GM18526 (cell line): Measurements from ENCODE around the gene PARVA.

Experiments
- POLR2A ChIP-seq: IDR thresholded peaks from 3 replicates; pipeline ENCODE4 v1.6.1; 2011; ENCODE audit not compliant: insufficient read length; ENCODE audit errors: extremely low read depth

PARVA gene

DNA sequence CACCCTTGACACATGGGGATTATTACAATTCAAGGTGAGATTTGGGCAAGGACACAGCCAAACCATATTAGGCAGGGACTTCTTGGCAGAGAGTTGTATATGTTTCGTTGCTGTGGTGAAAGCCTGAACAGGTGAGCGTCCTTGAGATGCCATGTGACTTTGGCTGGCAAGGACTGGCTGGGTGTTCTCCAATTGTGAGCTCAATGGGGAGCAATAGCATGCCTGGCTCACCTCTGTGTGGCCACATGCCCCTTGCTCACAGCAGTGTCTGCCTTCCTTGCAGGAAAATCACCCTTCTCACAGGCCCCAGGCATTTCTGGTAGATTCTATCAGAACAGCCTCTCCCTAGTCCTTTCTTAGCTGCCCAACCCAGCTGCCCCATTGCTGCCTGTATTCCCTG lies 105.5 kb downstream of the PARVA start:
- TF ChIP-seq POLR2A = no peak

DNA sequence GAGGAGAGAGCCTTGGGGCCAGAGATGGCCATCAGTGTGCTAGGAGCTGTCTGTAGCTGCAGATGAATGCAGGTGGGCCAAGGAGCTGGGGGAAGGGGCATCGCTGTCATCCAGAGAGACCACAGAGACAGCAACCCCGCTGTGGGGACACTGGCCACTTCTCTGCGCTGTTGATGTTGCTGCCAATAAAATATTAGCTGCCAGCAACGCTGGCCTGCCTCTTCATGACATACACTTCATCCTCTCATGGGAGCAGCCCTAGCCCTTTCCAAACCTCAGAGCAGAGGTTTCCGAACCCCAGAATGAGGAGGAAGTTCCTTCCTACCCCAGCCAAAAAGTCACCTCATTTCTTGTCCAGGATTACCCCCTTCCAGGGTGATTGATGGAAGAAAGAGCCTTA lies 106.2 kb downstream of the PARVA start:
- no peak for TF ChIP-seq POLR2A

DNA sequence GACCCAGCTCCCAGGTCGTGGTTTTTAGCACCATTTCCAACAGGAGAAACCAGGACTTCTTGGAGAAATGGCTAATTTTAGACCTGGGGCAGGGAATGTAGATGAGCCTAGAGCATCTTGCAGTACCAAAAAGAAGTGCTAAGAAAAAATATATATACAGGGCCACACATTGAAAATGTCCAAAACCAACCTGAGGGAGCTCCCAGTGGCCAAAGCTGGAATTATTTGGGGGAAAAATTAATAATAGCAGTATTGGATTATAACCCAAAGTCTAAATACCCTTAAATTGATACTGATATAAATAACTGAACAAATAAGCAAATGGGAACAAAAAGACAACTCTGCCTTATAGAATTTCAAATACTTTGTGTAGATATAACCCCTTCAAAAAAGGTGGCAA lies 108.0 kb downstream of the PARVA start:
- no peak for TF ChIP-seq POLR2A

DNA sequence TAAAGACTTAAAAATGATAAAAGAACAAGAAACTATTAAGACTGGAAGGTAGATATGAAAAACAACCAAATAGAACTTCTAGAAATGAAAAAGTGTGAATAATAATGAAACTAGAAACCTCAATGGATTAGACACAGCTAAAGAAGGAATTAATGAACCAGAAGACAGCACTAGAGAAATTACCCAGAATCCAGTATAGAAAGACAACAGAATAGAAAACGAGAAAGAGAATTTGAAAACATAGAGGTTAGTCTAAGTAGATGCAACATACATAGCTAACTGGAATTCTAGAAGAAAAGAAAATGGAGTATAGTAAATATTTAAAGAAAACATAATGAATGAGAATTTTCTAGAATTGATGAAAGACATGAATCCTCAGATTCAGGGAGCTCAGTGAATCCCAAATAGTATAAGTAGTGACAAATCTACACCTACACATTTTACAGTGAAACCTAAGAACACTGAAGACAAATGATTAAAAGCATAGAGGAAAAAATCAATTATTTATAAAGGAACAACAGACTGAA lies 111.9 kb downstream of the PARVA start:
- TF ChIP-seq POLR2A = no peak

DNA sequence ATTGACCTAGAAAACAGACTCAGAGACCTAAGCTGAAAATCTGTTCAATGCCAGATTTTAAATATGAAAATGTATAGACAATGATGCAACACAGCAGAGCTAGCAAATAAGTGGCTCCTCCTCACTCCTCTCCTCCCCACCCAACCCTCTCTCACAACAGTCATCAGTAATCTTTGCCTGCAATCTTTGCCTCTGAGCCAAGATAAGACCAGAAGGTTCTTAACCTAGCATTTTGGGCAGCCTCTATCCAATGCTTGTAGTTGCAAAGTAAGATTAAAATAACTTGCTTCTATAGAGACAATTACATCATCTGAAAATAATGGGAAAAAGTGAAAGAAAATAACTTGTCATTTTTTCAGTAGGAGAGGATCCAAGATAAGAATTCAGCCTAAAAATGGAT lies 117.3 kb downstream of the PARVA start:
- TF ChIP-seq POLR2A = no peak

DNA sequence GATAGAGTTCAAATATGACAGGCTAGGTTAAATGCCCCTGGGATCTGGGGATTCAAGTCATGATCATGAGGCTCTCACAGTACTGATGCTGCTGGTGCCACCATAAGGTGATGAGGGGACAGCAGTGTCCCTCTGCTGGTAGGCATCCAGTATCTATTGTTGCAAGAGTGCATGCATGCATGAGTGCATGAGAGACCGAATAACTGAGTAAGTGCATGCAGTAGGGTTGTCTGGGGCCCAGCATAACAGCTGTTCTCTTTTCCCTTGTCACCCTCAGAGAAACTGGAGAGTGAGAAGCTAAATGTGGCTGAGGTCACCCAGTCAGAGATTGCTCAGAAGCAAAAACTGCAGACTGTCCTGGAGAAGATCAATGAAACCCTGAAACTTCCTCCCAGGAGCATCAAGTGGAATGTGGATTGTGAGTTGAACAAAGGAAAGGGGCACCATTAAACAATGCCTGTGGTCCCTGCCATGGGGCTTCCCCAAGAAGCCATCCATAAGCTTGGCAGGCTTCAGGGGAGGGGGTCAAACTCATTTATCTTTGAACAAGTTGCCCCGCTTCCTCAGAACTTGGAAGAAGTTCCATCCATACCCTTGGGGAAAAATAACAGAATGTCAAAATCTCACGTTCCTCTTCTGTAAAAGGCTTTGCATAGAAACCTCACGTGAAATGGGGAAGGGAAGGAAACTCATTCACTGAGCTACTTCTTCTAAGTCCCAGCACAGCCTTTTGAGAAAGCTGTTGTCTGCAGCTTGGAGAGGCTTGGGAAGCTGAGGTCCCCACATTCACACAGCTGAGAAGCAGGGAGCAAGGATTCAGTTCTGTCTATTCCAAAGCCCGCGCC lies 119.0 kb downstream of the PARVA start:
- TF ChIP-seq POLR2A = no peak

DNA sequence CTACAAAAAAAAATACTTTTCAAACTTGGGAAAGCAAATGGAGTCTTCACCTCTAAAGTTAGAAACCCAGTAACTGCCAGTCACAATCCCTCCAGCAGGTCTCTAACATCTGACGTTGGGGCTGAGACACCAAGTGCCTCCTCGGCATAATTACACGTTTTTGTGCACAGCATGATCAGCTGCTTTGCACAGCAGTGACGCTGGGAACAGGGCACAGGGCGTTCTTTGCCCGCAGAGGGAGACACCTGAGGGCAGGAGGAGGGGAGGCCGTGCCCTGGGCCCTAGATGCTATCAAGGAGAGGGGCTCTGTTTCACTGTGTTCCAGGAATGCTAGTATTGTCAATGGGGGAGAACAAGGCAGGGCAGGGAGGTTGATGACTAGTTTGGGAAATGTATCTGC lies 120.1 kb downstream of the PARVA start:
- TF ChIP-seq POLR2A = no peak

DNA sequence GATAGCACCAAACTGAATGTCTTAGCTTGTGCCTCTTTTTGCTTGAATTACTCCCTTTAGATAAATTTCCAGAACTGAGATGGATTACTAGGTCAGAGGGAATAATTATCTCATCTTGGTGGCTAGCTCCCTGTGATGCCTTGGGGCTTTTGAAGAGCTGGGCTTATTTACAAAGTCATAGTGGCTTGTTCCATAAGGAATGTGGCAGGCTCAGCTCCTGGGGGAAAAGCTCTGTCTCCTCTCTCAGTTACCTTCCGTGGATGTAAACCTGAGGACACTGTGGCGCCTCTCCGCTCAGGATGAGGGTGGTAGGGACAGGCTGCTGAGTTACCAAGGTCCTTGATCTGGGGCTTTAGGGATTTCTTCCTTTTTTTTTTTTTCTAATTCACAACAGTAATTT lies 121.7 kb downstream of the PARVA start:
- TF ChIP-seq POLR2A = no peak

DNA sequence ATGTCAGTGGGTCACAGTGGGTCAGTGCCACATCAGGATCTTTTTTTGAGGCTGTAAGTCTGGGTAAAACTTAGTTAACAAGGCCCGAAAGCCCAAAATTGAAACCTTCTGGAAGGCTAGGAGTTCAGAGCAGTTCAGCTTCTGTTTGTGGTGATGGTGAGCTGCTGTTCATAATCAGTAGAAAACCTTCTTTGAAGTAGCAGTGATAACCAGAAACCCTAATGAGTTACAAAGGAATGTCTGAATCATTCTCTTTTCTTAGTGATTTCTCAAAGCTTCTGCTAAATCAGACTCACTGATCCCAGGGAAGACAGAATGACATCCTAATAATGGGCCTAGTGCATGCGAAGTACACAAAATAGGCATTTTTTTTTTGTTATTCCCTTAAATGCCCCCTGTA lies 124.7 kb downstream of the PARVA start:
- TF ChIP-seq POLR2A = no peak

DNA sequence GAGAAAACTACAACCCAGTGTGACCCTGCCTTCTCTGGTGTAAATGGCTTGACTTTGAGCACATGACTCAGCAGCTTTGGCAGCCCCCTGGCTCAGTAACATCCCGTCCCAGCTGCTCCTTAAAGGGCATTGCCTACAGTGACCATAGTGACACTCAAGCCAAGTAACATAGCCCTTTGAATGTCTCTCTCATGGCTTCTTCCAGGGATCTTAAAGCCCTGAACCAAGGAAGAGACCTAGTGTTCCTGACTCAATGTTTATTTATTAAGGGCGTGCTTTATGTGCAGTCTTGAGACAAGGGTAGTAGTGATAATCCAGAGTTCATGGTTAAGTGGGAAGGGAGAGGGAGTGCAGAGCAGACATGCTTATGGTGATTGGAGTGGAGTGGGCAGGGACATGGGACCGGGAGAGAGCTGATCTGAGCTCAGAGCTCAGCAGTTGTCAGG lies 125.7 kb downstream of the PARVA start:
- no peak for TF ChIP-seq POLR2A

DNA sequence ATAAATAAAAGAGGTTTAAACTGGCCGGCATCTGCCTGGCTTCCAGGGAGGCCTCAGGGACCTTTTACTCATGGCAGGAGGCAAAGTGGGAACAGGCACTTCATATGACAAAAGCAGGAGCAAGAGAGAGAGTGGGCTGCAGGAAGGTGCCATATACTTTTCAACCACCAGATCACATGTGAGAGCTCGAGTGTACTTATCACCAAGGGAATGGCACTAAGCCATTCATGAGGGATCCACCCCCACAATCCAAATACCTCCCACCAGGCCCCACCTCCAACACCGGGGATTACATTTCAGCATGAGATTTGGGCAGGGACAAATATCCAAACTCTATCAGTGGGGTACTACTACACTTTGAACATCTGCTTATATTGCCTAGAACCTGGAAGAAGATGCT lies 126.5 kb downstream of the PARVA start:
- TF ChIP-seq POLR2A = no peak

DNA sequence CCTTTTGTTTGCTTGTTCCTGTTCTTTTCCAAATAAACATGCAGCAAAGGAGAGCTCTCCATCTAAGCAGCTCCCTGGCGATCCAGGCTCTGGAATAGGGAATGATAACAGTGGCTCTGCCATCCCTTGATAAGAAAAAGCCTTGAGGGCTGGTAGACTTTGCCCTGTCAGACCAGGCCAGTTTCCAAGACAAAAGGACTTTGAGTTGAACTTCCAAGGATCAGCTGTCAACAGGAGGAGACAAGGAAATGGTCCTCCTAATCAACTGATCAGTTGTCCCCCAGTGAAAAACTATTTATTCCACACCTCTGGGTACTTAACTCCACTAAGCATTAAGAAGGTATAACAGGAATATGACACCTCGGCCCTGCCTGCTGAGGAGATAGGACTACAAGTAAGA lies 127.8 kb downstream of the PARVA start:
- no peak for TF ChIP-seq POLR2A

DNA sequence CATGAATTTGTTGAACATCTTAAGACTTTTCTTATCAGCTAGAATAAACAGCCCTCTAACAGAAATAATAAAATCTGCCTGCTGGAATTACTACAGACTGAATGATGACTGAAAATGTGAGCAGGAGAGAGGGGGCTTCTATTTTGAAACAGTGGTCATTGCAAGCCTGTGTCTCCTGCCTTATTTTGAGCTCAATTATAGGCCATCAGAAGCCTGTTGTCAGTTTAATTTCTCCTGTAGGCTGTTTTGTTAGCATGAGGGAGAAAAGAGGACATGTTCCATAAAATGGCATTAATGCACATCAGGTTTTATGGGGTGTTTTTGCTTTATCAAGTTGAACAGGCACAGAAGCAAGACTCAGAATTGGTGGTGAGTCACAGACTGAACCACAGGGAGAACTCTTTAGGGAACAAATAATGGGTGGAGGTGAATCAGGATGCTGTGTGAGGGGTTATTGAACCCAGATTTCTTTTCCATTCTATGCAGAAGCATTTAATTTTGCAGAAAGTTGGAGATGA lies 129.1 kb downstream of the PARVA start:
- no peak for TF ChIP-seq POLR2A

DNA sequence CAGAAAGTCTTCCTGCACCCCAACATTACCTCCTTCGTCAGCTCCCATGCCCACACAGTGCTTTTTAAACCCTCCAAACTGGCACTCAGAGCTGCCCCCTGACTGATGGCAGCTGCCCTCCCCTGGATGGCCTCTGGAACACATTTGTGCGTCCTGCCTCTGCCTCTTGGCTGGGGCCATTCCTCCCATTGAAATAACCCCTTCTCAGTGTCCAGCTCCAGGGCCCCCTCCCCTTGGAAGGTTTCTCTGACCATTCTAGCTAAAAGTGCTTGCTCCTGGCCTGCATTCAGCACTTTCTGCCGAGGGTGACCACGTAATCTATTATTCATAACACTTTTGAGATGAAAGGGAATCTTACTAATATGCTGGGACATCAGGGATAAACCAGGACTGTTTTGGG lies 130.0 kb downstream of the PARVA start:
- no peak for TF ChIP-seq POLR2A

DNA sequence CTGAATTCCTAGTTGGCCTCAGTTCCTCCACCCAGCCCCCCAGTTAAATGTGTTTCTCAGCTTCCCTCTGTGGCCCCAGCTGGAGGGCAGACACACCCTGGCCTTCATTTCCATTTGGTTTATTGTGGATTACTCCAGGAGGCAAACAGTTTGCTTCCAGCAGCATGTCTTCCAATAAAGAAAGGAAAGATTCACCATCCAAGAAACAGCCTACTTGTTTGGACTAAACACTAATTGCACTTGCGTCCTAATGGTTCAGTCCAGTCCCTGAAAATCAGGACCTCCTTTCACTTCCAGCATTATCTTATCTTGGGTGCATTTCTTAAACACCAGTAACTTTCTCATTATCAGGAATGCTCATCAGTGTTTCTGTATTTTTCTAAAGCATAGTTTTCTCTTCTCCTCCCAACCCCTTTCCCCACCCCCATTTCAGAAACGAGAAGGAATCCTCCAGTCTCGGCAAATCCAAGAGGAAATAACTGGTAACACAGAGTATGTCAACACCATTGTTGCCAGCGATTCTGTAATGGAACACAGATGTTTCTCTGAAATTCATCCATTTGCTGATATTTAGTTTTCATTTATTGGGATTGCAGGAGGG lies 130.9 kb downstream of the PARVA start:
- no peak for TF ChIP-seq POLR2A

DNA sequence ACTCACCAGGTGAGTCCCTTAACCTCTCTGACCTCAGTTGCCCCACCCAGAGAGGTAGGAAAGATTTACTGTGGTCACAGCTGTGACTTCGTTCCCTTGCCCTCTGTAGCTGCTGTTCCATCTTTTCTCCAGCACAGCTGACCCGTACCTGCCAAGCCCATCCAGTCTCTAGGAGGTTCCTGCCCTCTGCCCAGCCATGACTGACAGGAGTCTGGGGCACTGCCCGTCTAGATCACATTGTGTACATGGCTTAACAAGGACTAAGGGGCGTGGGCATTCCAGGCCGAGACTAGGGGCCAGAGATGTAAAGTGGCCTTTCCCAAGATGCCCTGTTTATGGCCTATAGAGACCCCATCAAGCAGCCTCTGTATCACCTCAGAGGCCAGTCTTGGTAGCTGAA lies 132.0 kb downstream of the PARVA start:
- TF ChIP-seq POLR2A = no peak
